ENCODE measurements around the gene ANKRD39.

DNA sequence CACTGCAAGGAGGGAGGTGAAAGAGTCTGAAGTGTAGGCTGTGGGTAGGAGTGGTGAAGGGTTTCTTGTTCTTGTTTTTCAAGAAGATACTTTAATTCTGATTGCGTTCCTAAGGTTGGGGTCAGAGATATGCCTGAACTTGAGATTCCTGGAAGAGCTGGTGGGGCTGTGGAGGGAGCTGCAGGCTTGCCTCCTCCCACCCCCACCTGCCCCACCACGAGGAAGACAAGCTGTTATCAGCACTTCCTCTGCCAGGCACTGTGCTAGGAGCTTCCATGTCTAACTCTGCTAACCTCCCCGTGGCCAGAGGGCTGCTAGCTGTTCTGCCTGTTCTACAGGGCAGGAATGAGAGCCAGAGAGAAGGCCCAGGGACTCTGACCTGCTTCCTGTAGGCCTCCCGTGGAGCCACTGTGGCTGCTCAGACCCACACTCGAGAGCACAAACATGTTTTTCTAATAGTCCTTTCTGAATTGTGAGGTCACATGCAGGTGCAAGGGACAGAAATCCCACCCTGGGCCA, 27.7 kb downstream of the ANKRD39 start:
- TF ChIP-seq POLR2AphosphoS5 (IDR thresholded peaks at IDR 0.05; ENCODE audit: low read depth, low read length) (no peak), TAF1 (IDR thresholded peaks at IDR 0.05; ENCODE audit: borderline replicate concordance, insufficient read depth, low read length) (no peak), FOXP2 (optimal IDR thresholded peaks at IDR 0.05; ENCODE audit: borderline replicate concordance, extremely low read depth, extremely low read length, insufficient read depth) (no peak), SIN3A (IDR thresholded peaks at IDR 0.05; ENCODE audit: borderline replicate concordance, insufficient read depth, low read length) (no peak)
- TF ChIP-seq, protein P1, sequence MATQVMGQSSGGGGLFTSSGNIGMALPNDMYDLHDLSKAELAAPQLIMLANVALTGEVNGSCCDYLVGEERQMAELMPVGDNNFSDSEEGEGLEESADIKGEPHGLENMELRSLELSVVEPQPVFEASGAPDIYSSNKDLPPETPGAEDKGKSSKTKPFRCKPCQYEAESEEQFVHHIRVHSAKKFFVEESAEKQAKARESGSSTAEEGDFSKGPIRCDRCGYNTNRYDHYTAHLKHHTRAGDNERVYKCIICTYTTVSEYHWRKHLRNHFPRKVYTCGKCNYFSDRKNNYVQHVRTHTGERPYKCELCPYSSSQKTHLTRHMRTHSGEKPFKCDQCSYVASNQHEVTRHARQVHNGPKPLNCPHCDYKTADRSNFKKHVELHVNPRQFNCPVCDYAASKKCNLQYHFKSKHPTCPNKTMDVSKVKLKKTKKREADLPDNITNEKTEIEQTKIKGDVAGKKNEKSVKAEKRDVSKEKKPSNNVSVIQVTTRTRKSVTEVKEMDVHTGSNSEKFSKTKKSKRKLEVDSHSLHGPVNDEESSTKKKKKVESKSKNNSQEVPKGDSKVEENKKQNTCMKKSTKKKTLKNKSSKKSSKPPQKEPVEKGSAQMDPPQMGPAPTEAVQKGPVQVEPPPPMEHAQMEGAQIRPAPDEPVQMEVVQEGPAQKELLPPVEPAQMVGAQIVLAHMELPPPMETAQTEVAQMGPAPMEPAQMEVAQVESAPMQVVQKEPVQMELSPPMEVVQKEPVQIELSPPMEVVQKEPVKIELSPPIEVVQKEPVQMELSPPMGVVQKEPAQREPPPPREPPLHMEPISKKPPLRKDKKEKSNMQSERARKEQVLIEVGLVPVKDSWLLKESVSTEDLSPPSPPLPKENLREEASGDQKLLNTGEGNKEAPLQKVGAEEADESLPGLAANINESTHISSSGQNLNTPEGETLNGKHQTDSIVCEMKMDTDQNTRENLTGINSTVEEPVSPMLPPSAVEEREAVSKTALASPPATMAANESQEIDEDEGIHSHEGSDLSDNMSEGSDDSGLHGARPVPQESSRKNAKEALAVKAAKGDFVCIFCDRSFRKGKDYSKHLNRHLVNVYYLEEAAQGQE (IDR thresholded peaks at IDR 0.05; ENCODE audit: insufficient read depth in 1 of 2, low read depth in 2 of 2, low read length in 2 of 2): no peak

All from PFSK-1 (cell line).